A172 (cell line): ENCODE measurements around the gene ATG3. TPM values are rescaled to one million over a fixed set of nuclear protein-coding genes. Genes with fewer than 3 reads are reported as not detected.
"Not testable (repeated sequence)": the region's sequence is repeated elsewhere in the genome, so short reads cannot be mapped to it uniquely, and the experiment has no call there.

ENCODE experiments used
- DNase-seq: peaks from one replicate; pipeline ENCODE4 v3.0.0-alpha.2; 2015; ENCODE audit warnings: low spot score
- total RNA-seq: library from RNA; depleted of rRNA; stranded (reverse); fragments of >200 nt; shearing (Covaris generic); gene quantifications from 2 replicates; pipeline ENCODE4 v1.2.3, GENCODE V29; 2014; rRNA removed

Gene ATG3
- total RNA-seq, 1 experiment from 2014 or later, result 136 TPM

DNA sequence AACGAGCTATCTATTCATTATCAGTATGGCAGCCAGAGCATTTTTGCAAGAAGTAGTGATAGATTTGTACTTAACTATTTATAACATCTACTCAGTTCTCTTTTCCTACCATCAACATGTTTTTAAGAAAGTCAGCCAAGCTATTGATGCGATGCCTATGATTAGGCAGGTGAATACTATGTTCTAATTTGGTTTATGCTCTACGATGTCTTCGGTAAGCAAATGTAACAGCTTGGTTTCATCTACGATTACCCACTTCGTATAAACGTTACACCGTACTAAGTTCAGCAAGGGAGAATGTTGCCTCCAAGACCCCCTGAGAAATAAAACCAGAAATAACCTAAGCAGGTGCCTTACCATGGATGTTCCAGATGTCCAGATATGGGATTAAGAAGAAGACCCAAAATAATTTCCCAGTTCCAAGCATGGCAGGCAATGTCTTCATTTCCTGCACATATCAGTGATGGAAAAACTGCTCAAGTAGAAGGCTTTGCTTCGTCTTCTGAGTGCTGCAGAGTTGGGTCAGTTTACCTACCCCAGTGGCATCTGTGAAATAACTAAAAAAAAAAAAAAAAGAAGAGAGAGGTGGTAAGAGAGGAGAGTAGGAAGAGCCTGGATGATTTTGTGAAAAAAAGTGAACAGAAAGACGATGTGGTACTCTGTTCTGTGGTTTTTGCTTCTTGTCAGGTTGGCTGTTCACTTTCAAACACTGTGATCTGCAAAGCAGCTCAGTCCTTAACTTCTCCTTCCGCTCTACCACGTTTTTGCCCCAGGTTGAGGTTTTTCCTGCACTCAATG lies 62.6 kb downstream of the ATG3 start, which contains the start of gene BTLA:
TSS of gene BTLA (minus strand) at position 559 of the 798 bp plus-strand sequence. CDS start at position 445, 114 bp downstream.
- DNase-seq, result no peak

DNA sequence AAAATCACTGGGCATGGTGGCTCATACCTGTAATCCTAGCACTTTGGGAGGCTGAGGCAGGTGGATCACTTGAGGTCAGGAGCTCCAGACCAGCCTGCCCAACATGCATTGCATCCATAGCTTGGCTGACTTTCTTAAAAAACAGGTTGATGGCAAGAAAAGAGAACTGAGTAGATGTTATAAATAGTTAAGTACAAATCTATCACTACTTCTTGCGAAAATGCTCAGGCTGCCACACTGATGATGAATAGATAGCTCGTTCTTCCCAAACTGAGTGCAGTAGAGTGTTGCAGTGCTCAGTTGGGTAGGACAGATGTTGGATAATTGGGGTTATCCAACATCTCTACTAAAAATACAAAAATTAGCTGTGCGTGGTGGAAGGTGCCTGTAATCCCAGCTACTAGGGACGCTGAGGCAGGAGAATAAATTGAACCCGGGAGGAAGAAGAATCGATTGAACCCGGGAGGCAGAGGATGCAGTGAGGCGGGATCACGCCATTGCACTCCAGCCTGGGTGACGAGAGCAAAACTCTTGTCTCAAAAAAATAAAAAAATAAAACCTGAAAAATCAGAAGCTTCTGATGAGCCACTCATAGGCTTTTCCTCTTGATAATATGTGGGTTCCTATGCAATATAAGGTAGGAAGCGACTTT lies 63.7 kb downstream of the ATG3 start:
- DNase-seq, result no peak

- no peak for DNase-seq
Observed at GRCh38 chr3:112496366-112497067, 65.2 kb downstream of the ATG3 start.

GRCh38 chr3:112494448-112494767 lies 67.4 kb downstream of the ATG3 start:
- not testable (repeated sequence) for DNase-seq

DNA sequence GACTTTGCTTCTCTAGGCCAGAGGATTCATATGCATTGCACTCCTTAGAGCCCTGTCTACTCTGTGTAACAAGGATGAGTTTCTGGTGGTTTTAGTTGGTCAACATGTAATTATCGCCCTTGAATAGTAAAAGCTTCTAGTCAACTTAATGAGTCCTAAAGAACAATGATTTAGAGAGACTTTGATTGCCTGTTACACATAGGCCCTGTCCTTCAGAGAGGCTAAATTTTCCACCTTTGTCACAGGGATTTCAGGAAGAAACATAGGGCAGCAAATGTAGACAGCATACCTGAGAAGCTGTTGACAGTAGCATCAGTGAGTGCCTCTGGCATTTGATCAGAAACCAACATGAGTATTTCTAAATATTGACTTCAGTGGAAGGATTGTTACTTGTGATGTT lies 69.6 kb downstream of the ATG3 start:
- DNase-seq, result no peak

DNA sequence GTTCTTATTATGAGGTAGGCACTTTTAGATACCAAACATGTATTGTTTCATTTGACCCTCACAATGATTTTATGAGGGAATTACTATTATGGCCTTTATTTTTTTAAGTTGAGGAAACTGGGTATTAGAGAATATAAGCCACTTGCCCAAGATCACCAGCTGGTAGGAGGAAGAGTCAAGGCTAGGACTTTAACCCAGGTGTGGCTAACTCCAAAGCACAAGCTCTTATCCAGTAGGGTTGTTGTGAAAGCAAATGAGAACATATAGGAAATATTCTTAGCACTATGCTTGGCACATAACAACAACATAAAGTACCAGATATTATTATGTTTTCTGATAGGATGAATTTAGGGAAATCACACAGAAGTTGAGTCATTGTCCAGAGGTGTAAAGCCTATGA lies 70.4 kb downstream of the ATG3 start:
- DNase-seq, result no peak

- DNase-seq, result no peak
Observed at GRCh38 chr3:112489674-112490479, 71.9 kb downstream of the ATG3 start.

DNA sequence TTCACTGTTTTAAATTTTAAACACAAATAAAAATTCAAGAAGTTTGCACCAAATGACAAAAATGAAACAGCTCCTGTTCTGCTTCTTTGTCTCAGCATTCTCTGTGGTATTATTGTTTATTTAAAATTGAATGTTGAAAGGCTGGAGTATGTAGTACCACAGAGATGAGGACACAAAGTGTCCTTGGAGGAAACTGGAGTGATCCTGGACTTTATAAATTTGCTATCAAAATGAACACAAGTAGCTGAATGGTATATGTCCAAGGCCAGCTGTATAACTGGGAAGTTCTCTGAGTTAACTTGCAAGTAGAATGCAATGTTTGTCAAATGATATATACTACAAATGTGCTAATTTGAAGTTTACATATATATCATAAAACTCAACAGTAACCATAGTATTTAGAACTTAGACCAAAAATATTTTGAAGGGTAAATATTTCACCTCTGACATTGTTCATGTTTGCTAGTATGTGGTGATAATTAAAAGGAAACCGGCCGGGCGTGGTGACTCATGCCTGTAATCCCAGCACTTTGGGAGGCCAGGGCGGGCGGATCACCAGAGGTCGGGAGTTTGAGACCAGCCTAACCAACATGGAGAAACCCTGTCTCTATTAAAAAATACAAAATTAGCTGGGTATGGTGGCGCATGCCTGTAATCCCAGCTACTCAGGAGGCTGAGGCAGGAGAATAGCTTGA lies 74.8 kb downstream of the ATG3 start:
- DNase-seq, result peak; percentile 7

DNA sequence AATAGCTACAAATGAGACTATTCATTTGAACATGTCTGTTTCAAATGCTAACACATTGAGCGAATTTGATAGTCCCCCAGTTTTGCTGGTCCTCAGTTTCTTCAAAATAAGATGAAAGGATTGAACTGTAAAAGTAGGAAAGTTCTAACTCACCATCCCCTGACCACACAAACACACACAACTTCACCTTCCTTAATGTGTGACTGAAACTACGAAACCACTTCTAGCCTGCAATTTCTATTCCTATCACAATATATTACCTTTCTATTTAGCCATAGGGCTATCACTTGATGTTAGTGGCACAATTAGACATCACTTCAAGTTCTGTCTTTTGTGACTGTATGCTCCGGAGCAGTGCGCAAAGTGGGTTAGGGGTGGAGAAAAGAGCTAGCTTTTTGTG lies 77.4 kb downstream of the ATG3 start:
- DNase-seq, result no peak

DNA sequence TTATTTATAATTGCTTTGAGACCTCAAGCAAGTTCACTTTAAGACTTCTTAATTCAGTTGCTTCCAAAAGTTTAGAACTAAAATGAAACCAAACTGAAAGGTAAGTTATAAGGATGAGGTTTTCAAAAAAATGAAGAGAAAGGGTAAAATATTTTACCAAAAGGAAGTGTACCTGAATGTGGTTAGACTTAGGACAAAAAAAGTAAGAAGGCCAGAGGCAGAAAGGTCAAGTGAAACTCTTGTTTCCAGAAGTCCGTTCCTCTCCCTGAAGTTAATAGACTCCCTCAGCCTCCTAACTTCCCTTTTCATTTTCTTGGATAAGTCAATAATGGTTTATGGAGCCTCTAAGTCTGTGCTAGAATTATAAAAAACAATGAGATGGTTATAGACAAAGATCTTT lies 79.1 kb downstream of the ATG3 start:
- DNase-seq, result no peak

Other genes with a start within 250 kb of the ATG3 start
- gene CD200, start 228.8 kb downstream of the ATG3 start, total RNA-seq, result not detected in 2 replicates
- not detected in 2 replicates for gene BTLA, start 62.5 kb downstream of the ATG3 start, total RNA-seq
- gene SLC35A5, start 83 bp upstream of the ATG3 start, total RNA-seq, result 47.5 and 48.4 TPM in 2 replicates
- 24.4 and 56.8 TPM in 2 replicates for gene CCDC80, start 79.2 kb upstream of the ATG3 start, total RNA-seq